ENCODE measurements around the gene SS18L1.

SS18L1 gene

GRCh38 chr20:62174021-62174804 is 30.6 kb downstream of the SS18L1 start:
- no peak for DNase-seq (ENCODE audit: low read depth in 2 of 2)

GRCh38 chr20:62174870-62175624 is 31.5 kb downstream of the SS18L1 start:
- no peak for DNase-seq (ENCODE audit: low read depth in 2 of 2)

- DNase-seq (ENCODE audit: low read depth in 2 of 2), result no peak
Observed at GRCh38 chr20:62175711-62176110, 32.1 kb downstream of the SS18L1 start.

GRCh38 chr20:62176866-62177265 is 33.3 kb downstream of the SS18L1 start:
- no peak for DNase-seq (ENCODE audit: low read depth in 2 of 2)

GRCh38 chr20:62177307-62177706 is 33.7 kb downstream of the SS18L1 start:
- DNase-seq (ENCODE audit: low read depth in 2 of 2), result no peak

- no peak for DNase-seq (ENCODE audit: low read depth in 2 of 2)
Observed at GRCh38 chr20:62178316-62179161, 35.0 kb downstream of the SS18L1 start.

GRCh38 chr20:62179162-62179504 is 35.6 kb downstream of the SS18L1 start:
- no peak for DNase-seq (ENCODE audit: low read depth in 2 of 2)

- no peak for DNase-seq (ENCODE audit: low read depth in 2 of 2)
Observed at GRCh38 chr20:62181808-62182207, 38.2 kb downstream of the SS18L1 start.

- peak; percentile 89 for DNase-seq (ENCODE audit: low read depth in 2 of 2)
Observed at GRCh38 chr20:62182469-62183425, 39.2 kb downstream of the SS18L1 start, which contains the start of gene MTG2. TSS of gene MTG2 (plus strand) at chr20:62183028. CDS start at chr20:62193421, 10,393 bp downstream.

- no peak for DNase-seq (ENCODE audit: low read depth in 2 of 2)
Observed at GRCh38 chr20:62183426-62184142, 40.0 kb downstream of the SS18L1 start.

- DNase-seq (ENCODE audit: low read depth in 2 of 2), result no peak
Observed at GRCh38 chr20:62186096-62186426, 42.5 kb downstream of the SS18L1 start.

GRCh38 chr20:62186887-62187866 is 43.6 kb downstream of the SS18L1 start:
- DNase-seq (ENCODE audit: low read depth in 2 of 2), result no peak

- no peak for DNase-seq (ENCODE audit: low read depth in 2 of 2)
Observed at GRCh38 chr20:62190639-62191411, 47.3 kb downstream of the SS18L1 start.

GRCh38 chr20:62191781-62192559 is 48.4 kb downstream of the SS18L1 start:
- no peak for DNase-seq (ENCODE audit: low read depth in 2 of 2)

- DNase-seq (ENCODE audit: low read depth in 2 of 2), result no peak
Observed at GRCh38 chr20:62192635-62193034, 49.1 kb downstream of the SS18L1 start.

- no peak for DNase-seq (ENCODE audit: low read depth in 2 of 2)
Observed at GRCh38 chr20:62193079-62194025, 49.8 kb downstream of the SS18L1 start.

GRCh38 chr20:62195075-62195405 is 51.5 kb downstream of the SS18L1 start:
- DNase-seq (ENCODE audit: low read depth in 2 of 2), result no peak

All from stimulated activated CD4-positive, alpha-beta T cell treated with anti-CD3 and anti-CD28 coated beads, Interleukin-12 subunit alpha, Interleukin-12 subunit beta, amount 100 ng/mL, for 24 hours (primary cell).